Measurements from ENCODE around the gene AGT. TPM values are rescaled to one million over a fixed set of nuclear protein-coding genes. Genes with fewer than 3 reads are reported as not detected.

Gene AGT
- total RNA-seq, 4 donors from 2014 or later = 1.7 to 47.3 (median 38.6) TPM

DNA sequence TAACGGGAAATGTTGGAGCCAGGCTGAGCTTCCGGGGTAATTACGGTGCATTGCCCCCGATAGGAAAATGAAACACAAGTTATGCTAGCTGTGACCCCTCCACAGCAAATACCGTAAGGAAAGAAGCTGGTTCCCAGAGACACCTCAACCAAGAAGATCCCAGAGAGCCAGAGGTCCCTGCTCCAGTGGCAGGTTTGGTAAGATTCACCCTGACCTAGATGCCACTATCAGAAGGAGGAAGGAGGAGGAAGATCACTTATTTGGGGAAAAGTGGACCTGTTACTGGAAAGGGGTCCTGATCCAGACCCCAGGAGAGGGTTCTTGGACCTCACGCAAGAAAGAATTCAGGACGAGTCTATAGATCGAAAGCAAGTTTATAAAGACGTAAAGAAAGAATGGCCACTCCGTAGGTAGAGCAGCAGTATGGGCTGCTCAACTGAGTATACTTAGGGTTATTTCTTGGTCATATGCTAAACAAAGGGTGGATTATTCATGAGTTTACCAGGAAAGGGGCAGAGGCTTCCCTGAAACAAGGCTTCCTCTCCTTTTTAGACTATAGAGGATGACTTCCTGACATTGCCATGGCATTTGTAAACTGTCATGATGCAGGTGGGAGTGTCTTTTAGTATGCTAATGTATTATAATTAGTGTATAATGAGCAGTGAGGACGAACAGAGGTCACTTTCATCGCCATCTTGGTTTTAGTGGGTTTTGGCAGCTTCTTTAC is 25.8 kb upstream of the AGT start:
- Histone ChIP-seq H3K27ac (no peak overlapping the region), H3K27me3 (no peaks in the 10 kb centered on the region), H3K36me3 (no peaks in the 10 kb centered on the region), H3K4me3 (no peak overlapping the region), H3K4me1 (no peaks in the 10 kb centered on the region), H3K9me3 (no peaks in the 10 kb centered on the region)
- no peak for DNase-seq
- TF ChIP-seq CTCF (IDR thresholded peaks at IDR 0.05) = no peak
- TF ChIP-seq POLR2A (IDR thresholded peaks at IDR 0.05) = no peak

- Histone ChIP-seq H3K4me1 (no peaks in the 10 kb centered on the region), H3K27me3 (no peaks in the 10 kb centered on the region), H3K4me3 (no peak overlapping the region), H3K27ac (no peak overlapping the region), H3K36me3 (no peaks in the 10 kb centered on the region), H3K9me3 (no peaks in the 10 kb centered on the region)
- TF ChIP-seq POLR2A (IDR thresholded peaks at IDR 0.05) = no peak
- no peak for TF ChIP-seq CTCF (IDR thresholded peaks at IDR 0.05)
- no peak for DNase-seq
Measured at GRCh38 chr1:230737622-230738262, 23.8 kb upstream of the AGT start.

DNA sequence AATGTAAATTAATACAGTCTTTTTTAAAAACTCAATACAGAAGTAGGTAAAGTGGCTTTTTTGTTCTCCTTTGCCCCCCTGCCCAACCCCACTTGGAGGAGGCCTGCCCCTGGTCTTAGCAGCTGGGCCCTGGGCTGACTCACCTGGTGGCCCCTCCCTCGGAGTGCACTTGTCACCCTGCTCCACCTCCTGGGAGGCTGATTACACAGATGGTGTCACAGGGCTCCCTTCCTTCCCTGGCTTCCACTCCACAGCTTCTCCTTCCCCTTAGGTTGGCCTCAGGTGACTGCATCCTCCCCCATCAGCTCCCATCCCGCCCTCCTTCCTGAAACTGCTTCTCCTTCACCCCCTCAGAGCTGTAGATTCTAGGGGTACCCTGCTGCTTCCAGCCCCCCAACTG is 21.5 kb upstream of the AGT start:
- Histone ChIP-seq H3K36me3 (no peaks in the 10 kb centered on the region), H3K4me1 (no peaks in the 10 kb centered on the region), H3K9me3 (no peaks in the 10 kb centered on the region), H3K27me3 (no peaks in the 10 kb centered on the region), H3K27ac (no peak overlapping the region), H3K4me3 (no peak overlapping the region)
- peak in 2 of 3 donors; percentile 72 to 77 for DNase-seq
- TF ChIP-seq POLR2A (IDR thresholded peaks at IDR 0.05) = no peak
- no peak for TF ChIP-seq CTCF (IDR thresholded peaks at IDR 0.05)

DNA sequence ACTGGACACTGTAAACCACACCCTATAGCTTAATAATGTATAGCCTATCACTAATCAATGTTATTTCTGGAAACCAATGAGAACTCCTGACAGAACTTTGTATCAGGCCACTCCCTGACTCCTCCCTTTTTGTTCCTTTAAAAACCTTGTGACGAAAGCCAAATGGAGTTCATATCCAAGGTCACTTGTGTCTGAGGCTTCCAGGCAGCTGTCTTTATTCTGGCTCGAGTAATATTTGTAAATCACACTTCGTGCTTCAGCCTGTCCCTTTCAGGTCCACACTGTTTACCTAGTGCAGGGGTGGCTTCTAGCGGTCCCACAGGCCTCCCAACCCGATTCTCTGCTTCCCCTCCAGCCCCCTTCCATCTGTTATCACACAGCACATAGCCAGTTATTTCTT is 17.1 kb upstream of the AGT start:
- no peak for DNase-seq
- Histone ChIP-seq H3K36me3 (no peaks in the 10 kb centered on the region), H3K9me3 (no peaks in the 10 kb centered on the region), H3K27me3 (no peaks in the 10 kb centered on the region), H3K27ac (peak overlapping the region in 1 of 4 donors; percentile 10), H3K4me1 (peaks cover 0 to 19% (median 0%) of the 10 kb centered on the region in 4 donors), H3K4me3 (no peak overlapping the region)
- no peak for TF ChIP-seq CTCF (IDR thresholded peaks at IDR 0.05)
- TF ChIP-seq POLR2A (IDR thresholded peaks at IDR 0.05) = no peak

GRCh38 chr1:230728710-230729392 is 14.9 kb upstream of the AGT start:
- no peaks in the 10 kb centered on the region for H3K27me3 ChIP-seq
- H3K4me1 ChIP-seq = peaks cover 0 to 19% (median 0%) of the 10 kb centered on the region in 4 donors
- H3K4me3 ChIP-seq = no peak overlapping the region
- TF ChIP-seq CTCF (IDR thresholded peaks at IDR 0.05) = no peak
- TF ChIP-seq POLR2A (IDR thresholded peaks at IDR 0.05) = no peak
- H3K9me3 ChIP-seq = no peaks in the 10 kb centered on the region
- H3K36me3 ChIP-seq = no peaks in the 10 kb centered on the region
- peak in 2 of 3 donors; percentile 83 for DNase-seq
- H3K27ac ChIP-seq = peak overlapping the region in 2 of 4 donors; percentile 48 to 58

Data from Peyer's patch (tissue), 4 donors.